ENCODE data around the gene TOMM6.

TOMM6 gene

GRCh38 chr6:41824571-41825569 lies 37.4 kb downstream of the TOMM6 start:
- DNase-seq: no peak

- no peak for DNase-seq
Measured at GRCh38 chr6:41826343-41827022, 39.0 kb downstream of the TOMM6 start.

- DNase-seq: no peak
Measured at GRCh38 chr6:41832263-41832662, 44.8 kb downstream of the TOMM6 start.

- no peak for DNase-seq
Measured at GRCh38 chr6:41836022-41836659, 48.6 kb downstream of the TOMM6 start.

- DNase-seq: no peak
Measured at GRCh38 chr6:41836660-41837052, 49.2 kb downstream of the TOMM6 start.
